ENCODE measurements around the gene GPATCH11.

The GPATCH11 gene

DNA sequence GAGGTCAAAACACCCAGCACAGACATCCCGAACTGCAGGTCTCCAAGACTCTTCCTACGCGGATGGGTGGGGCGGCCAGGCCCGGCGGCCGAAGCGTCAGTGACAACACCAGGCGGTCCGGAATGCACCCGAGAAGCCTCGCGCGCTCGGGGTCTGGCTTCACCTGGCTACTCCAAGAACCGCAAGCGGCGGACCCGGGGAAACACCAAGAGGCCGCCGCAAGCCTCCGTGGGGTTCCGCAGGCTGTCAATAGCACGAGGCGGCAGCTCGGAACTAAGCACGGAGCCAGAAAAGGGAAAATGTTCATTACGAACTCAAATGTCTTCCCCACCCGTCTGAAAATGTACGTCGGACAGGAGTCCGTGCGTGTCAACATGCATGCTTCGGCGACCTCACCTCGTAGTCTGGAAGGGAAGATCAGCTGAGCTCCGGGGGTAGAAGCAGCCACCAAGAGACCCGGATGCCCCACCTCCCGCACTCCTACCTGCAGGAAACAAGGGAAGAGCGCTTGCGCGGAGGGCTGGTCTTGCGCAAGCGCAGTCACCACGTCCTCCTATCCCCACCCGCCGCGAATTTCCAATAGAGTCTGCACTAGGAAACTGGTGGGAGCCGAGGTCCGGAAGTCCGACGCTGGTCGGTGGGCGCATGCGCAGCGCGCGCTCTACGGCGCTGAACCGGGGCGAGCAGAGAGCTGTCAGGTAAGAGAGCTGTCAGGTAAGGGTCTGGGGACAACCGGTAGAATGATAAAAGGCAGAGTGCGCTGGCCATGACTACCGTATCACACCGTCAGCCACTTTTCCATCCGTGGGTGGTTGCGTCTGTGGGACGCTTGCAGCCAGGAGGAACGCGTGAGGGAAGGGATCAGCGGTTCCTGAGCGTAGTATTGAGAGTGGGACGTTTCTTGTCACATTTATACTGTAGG lies at the start of gene GPATCH11, which contains the start of gene HEATR5B:
Gene GPATCH11 (plus strand): TSS at position 646 of the 922 bp plus-strand sequence. CDS start 3,864 bp downstream, outside the sequence.
Gene HEATR5B (minus strand): TSS at position 500 of the 922 bp plus-strand sequence. CDS start 958 bp downstream, outside the sequence.
- FAIRE-seq, result peak; percentile 75

DNA sequence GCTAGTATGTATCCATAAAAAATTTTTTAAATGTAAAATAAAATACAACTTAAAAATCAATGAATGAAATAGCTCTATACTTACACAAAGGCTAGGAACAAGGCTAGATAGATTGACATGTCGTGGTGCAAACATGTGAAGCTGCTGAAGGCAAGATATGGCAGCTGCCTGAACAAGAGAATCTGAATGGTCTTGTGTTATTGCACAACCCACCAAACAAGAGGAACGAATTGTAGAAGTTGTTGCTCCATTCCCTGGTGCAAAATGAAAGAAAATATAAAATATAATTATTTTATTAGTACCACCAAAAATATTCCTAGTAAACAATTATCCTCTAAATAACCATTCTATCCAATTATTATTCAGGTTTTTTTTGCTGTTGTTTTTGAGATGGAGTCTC lies 46.5 kb upstream of the GPATCH11 start:
- FAIRE-seq, result no peak

DNA sequence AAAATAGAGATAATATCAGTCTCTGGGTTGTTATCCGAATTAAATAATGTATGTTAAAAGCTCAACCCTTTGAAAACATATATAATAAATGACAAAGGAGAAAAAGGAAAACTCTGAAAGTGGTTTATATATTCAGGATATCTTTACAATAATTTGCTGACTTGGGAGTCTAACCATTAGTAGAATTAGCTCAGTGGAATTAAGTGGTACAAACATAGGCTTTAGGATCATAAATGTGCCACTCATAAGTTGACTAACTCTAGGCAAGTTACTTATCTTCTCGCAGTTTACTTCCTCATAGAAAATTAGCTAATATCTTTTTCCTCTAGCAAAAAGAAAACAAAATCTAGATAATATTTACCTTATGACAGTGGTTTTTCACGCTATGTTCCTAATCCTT lies 44.7 kb upstream of the GPATCH11 start:
- no peak for FAIRE-seq

DNA sequence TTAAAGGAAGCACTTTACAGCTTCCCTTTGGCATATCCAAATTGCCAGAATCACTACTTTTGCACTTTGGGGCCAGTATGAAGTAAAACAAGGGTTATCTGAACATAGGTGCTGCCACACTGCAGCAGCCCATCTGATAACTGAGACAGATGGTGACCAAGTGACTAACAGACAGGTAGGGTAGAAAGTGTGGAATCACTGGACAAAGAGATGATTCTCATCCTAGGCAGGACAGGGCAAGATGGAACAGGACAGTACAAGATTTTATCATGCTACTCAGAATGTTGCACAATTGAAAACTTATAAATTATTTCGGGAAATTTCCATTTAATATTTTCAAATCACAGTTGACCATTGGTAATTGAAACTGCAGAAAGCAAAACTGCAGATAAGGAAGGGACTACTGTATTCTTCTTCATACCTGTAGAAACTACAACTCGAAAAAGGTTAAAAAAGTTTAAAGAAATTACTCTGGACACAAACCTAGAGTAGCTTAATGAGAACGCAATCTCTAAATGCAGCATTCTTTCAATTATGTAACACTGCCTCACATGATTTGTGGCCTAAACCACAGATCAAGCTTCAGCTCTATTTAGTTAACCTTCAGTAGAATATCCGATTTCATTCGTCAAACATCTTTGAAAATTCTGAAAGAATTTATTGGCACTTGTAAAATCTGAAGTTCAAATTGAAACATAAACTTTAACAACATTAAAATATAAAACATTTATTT lies 31.6 kb upstream of the GPATCH11 start:
- FAIRE-seq, result no peak

DNA sequence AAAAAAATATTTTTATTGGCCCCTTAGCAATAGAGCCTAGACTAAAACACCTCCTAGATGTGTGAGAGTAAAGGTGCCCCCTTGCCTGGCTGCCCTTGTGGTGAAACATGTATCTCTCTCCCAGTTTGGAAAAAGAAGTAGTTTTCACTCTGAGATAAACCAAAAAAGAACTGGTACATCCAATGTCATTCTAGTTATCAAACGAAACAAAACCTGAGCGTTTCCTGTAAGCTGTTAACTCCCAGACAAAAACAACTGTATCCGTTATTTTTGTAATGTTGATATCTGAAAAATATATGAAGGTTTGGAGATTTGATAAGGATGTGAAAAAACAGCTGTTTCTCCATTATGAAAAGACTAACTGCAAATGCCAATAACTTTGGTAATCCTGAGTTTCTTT lies 24.5 kb upstream of the GPATCH11 start:
- no peak for FAIRE-seq

DNA sequence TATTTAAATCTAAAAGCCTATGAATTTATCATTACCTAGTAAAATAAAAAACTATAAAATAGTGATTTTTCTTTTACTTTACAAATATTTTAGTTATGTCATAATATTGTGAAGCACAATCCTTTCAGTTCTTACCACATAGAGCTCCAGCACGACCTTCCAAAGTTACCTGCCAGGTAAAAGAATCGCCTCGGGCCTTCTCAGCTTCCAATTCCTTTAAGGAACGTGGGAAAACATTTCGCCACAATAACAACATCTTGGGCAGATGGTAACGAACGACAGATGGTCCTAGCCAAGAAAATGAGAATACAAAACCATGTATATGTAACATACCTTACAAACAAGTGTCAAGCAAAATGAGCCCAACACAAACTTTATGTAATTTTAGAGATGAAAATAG lies 23.9 kb upstream of the GPATCH11 start:
- FAIRE-seq, result no peak

DNA sequence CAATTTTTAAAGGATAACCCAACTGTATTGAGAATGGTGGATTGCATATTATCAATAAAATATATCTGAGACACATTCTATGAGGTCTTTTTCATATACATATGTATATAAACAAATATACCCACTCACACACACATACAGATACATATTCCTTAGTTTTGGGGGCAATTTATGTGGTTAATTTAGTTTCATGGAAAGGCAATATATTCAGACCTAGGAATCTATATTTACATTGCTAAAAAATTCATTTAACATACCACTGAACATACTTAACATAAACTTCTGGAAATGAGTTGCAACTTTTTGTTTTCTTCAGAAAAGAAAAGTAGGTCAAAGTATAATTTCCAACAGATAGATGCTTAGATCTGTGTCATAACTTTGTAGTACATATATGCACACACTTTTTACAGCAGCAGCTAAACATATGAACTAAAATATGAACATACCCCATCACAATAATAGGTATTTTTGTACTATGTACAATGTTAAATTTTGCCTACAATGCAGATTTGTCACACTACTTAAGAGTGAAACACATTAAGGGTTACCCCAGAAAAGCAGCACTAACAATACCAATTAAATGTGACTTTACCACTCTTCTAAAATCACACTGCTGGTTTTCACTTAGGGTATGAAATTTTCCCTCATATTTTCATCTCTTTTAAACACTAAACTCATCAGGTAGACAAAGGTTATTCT lies 23.2 kb upstream of the GPATCH11 start:
- FAIRE-seq, result no peak

DNA sequence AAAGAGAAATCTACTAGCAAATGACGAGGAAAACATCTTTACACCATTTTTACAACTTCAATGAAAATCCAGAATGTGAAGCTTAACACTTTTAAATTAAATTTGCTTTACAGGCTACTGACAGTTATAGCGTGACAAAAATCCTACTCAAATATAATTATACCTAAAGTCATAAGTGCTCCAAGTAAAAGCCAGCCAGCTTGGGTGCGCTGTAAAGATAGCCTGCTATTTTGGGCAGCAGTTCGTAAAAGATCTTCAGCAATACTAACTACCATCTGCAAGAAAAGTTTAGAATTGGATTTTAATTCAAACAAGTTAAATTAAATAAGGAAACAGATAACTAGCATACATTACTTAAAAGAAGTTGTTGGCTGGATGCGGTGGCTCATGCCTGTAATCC lies 22.5 kb upstream of the GPATCH11 start:
- FAIRE-seq, result no peak

DNA sequence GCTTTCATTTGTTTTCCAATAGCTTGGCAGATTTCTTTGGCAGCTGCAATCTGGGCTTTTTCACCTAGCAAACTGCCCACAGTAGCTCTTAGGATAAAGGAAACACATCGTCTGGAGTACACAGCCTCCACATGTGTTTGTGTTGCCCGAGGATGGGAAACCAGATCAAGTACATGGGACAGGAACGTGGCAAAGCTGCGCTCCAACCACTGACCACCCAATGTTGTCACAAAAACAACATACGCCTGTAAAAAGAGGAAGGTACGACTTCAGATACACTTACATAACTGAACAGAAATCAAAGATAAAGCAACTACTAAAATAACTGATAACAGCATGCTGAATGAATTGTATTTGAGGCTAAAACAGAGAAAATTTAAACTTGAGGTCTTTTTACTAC lies 15.6 kb upstream of the GPATCH11 start:
- FAIRE-seq, result no peak

DNA sequence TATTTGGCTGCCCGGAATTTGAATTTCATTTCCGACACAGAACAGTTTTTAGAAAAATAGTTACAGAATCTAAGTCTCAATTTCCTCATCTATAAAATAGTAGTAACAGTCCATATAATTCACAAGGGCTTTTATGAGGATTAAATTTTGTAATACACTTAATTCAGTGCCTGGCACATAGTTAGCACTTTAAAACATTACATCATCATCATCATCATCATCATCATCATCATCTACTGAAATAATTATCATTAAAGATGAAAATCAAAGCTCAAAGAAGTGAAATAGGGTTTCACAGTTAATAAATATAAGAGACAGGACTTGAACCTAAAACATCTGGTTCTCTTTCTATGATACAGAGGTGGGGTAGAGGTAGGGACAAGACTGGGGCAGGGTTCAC lies 13.4 kb upstream of the GPATCH11 start:
- no peak for FAIRE-seq

DNA sequence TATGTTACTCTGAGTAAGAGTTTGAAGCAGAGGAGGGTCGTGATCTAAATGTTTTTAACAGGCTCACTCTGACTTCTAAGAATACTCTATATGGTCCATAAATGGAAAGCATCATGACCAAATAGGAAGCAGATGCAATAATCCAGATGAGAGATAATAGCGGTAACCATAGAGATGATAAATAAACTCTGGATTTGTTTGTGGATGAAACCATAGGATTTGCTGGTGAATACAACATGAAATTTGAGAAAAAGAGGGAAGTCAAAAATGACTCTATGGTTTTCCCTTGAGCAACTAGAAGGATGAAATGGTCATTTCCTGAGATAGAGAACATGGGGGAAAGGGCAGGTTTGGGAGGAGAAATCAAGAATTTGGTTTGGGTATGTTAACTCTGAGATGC lies 4.1 kb upstream of the GPATCH11 start:
- FAIRE-seq, result no peak

DNA sequence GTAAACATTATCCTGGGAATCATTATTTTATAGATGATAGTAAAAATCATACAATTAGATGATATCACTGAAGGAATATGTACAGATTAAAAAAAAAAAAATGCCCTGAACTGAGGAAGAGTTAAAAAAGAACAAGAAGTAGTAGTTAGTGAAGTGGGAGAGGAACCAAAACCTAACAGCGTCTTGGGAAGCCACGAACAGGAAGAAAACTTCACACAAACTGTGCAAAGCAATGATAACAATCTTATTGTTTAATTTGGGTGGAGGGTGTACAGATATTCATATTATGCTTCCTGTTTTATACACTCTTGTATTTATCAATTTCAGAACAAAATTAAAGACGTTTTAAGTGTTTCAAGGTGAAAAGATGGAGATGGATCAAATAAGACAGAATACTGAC lies 3.6 kb upstream of the GPATCH11 start:
- FAIRE-seq, result no peak

DNA sequence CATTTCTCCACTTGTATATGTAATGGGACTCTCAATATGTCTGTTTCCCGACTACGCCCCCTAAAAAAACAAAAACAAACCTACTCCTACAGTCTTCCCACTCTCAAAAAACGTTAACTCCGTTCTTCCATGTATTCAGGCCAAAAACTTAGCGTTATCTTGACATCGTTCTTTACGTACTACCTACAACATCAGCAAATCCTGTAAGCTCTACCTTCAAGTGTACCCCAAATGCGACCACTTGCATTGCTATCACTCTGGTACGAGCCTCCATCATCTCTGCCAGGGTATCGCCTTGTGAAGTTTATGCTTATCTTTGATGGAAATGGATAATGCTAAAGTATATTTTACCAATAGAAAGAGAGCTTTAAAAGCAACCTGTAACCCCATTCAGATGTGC lies 479 bp downstream of the GPATCH11 start:
- no peak for FAIRE-seq

DNA sequence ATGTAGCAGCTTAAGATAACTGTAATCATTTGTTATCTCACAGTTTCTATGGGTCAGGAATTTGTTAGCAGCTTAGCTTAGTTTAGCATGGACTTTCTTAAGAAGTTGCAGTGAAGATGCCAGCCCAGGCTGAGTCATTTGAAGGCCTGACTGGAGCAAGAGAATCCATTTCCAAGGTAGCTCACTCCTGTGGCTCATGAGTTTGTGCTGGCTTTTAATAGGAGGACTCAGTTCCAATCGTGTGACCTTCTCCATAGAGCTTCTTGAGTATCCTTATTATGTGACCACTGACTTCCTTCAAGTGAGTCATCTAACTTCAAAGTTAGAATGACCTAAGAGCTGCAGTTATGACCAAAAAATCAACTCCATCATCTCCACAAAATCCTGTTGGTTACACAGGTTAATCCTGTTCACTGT lies 1.4 kb downstream of the GPATCH11 start:
- FAIRE-seq, result no peak

DNA sequence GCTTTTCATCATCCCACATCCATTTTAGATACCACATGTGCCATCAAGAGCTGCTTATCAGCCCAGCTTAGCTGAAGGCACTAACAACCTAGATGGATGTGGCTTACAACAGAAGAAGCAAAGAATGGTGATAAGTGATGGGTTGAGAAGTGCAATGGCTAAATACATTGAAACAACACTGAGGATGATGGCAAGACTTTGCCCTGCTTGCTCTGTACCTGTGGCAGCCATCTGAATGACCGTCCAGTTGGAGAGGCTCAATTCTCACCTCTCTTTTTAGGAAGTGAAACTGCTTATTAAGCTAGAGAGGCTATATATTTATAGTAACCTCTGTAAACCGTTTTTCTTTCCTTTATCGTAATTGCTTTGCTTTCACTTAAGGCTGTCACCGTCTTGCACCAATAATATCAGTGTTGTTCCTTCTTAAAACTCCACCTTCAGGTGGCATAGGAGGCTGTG lies 5.7 kb downstream of the GPATCH11 start:
- FAIRE-seq, result no peak

DNA sequence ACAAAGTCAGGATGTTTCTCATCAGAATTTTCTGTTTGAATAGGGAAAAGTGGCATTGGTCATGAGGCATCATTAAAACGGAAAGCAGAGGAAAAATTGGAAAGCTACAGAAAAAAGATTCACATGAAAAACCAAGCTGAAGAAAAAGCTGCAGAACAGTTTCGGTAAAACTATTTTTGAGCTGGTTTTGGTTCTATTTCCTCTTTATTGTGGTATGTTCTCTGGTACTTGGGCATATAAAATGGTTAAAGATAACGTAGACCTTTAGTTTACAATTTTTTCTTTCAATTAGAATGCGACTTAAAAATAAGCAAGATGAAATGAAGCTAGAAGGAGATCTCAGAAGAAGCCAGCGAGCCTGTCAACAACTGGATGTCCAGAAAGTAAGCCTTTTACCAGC lies 7.6 kb downstream of the GPATCH11 start:
- FAIRE-seq, result no peak

DNA sequence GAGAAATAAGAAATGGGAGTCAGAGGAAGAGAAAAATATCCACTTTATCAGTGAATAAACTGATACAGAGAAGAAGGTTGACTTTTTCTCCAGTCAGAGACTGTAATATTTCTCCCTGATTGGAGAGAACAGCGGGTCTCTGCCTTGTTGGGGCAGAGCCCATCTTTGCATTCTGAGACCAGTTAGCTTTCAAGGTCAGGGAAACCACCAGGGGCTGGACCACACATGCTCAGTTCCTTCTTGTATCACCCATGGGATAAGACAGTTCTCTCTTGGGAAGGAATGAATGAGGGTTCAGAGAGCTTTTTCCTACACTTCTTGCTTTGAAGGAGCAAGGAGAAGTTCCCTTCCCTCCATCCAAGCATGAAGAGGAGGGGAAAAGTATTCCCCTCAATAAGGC lies 12.2 kb downstream of the GPATCH11 start:
- FAIRE-seq, result no peak

DNA sequence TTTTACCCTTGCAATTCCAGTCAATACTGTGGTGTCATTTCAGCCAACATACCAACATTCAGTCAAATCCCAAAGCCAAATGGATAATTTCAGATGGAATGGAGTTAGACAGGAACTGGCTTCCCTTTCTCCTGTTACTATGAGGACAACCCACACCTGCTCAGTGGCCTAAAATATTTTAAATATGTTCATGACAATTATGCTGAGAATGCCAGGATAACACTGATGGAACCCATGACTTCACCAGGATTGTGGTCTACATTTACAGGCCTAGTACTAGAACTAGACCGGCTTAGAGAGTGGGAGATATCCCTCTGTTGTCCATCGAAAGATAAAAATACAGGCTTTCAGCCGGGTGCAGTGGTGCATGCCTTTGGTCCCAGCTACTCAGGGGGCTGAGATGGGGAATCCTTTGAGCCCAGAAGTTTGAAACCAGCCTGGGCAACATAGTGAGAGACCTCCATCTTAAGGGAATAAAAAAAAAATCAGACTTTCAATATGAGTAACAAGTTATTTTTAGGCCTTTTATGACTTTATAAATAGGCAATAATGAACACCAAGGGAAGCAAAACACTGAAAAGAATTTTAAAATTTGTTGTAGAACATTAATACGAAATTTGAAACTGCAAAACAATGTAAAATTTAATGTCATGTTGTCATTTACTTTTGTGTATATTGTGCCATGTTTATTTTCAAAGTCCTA lies 14.2 kb downstream of the GPATCH11 start:
- no peak for FAIRE-seq

DNA sequence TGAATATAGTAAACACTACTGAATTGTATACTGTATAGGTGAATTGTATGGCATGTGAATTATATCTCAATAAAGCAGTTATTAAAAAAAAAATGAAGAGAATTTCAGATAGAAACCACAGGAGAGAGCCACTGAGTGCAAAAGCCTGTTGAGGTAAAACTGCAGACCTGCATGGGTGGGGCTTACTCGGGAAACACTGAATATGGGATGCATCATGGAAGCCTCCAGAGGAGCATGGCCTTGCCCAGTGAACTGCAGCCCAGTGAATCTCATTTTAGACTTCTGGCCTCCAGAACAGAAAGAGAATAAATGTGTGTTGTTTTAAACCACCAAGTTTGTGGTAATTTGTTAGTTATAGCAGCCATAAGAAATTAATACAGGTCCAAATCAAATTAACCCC lies 15.7 kb downstream of the GPATCH11 start:
- FAIRE-seq, result no peak

DNA sequence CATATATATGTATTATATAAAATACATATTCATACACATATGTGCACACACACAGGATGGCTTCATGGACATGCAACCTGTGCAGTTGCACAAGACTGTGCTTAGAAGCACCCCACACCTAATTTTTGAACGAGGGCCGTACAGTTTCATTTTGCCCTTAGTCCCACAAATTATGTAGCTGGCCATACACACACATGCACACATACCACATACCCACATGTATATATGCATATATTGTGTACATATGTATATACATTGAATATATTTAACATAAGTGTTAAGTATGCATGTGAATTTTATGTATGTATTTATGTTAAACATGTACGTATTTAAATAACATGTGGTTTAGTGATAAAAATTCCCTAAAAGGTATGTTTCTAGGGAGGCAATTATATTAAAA lies 18.3 kb downstream of the GPATCH11 start:
- FAIRE-seq, result no peak

DNA sequence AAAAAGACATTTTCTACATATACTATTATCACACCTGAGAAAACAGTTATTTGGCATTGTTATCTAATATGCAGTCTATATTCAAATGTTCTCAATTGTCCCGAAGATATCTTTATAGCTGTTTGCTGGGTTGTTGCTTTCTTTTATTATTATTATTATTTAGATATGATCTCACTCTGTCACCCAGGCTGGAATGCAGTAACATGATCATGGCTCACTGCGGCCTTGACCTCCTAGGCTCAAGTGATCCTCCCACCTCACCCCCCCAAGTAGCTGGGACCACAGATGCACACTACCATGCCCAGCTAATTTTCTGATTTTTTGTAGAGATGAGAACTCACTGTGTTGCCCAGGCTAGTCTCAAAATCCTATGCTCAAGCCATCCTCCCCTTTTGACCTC lies 19.9 kb downstream of the GPATCH11 start:
- FAIRE-seq, result no peak

DNA sequence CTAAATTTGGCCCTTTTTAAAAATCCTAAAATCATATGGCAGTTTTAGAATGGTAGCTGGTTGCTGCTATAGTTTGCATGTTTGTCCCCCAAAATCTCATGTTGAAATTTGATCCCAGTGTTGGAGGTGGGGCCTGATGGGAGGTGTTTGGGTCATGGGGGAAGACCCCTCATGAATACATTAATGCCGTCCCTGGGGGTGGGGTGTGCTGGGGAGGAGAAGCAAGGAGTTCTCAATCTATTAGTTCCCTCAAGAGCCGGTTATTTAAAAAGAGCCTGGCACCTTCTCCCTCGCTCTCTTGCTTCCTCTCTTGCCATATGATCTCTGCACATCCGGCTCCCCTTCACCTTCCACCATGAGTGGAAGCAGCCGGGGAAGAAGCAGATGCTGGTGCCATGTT lies 20.8 kb downstream of the GPATCH11 start:
- FAIRE-seq, result no peak

DNA sequence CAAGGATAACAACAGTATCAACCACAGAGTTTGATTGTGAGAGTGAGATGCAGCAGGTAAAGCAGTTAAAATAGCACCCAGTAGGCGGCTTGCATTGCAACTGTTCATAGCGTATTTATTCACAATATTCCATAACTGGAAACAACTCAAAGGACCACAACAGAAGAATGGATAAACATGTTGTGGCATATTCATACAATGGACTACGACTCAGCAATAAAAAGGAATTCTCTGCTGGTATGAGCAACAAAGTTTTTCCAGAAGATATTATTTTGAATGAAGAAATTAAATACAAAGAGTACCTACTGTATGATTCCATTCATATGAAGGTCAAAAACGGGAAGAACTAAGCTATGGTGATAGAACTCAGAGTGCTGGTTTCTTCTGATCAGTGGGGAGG lies 25.2 kb downstream of the GPATCH11 start:
- FAIRE-seq, result no peak

All from A204.1 (cell line).